Skeletal muscle satellite cell (primary cell): ENCODE measurements around the gene WWTR1.
A peak's percentile ranks its signal among the peaks of the same experiment; 100 is the strongest.

ENCODE experiments used
- H3K27me3 ChIP-seq: 2 replicates; pipeline ENCODE4 v1.7.0; 2013; ENCODE audit warnings: low read length; ENCODE audit not compliant: control insufficient read depth, insufficient read depth
- H3K36me3 ChIP-seq: 2 replicates; pipeline ENCODE4 v1.7.0; 2013; ENCODE audit warnings: mild to moderate bottlenecking, control low read depth, low read length; ENCODE audit not compliant: insufficient read depth
- H3K4me1 ChIP-seq: 2 replicates; pipeline ENCODE4 v1.7.0; 2013; ENCODE audit warnings: low read length; ENCODE audit not compliant: control insufficient read depth, insufficient read depth
- H3K4me2 ChIP-seq: 2 replicates; pipeline ENCODE4 v1.7.0; 2013; ENCODE audit warnings: mild to moderate bottlenecking, low read length
- H3K4me3 ChIP-seq: 2 replicates; pipeline ENCODE4 v1.7.0; 2013; ENCODE audit warnings: low read length
- H3K9ac ChIP-seq: 2 replicates; pipeline ENCODE4 v1.7.0; 2013; ENCODE audit warnings: mild to moderate bottlenecking, low read depth, low read length, moderate library complexity
- H3K9me3 ChIP-seq: replicated peaks from 2 replicates; pipeline ENCODE4 v1.7.0; 2013; ENCODE audit warnings: mild to moderate bottlenecking, control low read depth, low read length

WWTR1 gene

GRCh38 chr3:149653564-149653963 is 4.3 kb downstream of the WWTR1 start:
- Histone ChIP-seq H3K4me2 (peak overlapping the region; percentile 84), H3K9me3 (no peaks in the 10 kb centered on the region), H3K36me3 (peaks cover 55% of the 10 kb centered on the region), H3K4me1 (peaks cover 37% of the 10 kb centered on the region), H3K9ac (no peak overlapping the region), H3K4me3 (peak overlapping the region; percentile 62), H3K27me3 (no peaks in the 10 kb centered on the region)

- Histone ChIP-seq H3K4me1 (peaks cover 38% of the 10 kb centered on the region), H3K36me3 (peaks cover 59% of the 10 kb centered on the region), H3K4me3 (no peak overlapping the region), H3K9ac (no peak overlapping the region), H3K27me3 (no peaks in the 10 kb centered on the region), H3K9me3 (no peaks in the 10 kb centered on the region), H3K4me2 (peak overlapping the region; percentile 84)
These were observed 4.7 kb downstream of the WWTR1 start for GRCh38 chr3:149653136-149653535.

GRCh38 chr3:149650828-149651227 is 7.0 kb downstream of the WWTR1 start:
- Histone ChIP-seq H3K36me3 (peaks cover 75% of the 10 kb centered on the region), H3K9me3 (no peaks in the 10 kb centered on the region), H3K4me1 (peaks cover 54% of the 10 kb centered on the region), H3K27me3 (no peaks in the 10 kb centered on the region), H3K9ac (no peak overlapping the region), H3K4me3 (no peak overlapping the region), H3K4me2 (no peak overlapping the region)

GRCh38 chr3:149648525-149648924 is 9.3 kb downstream of the WWTR1 start:
- Histone ChIP-seq H3K36me3 (peaks cover 77% of the 10 kb centered on the region), H3K4me1 (peaks cover 49% of the 10 kb centered on the region), H3K9me3 (no peaks in the 10 kb centered on the region), H3K9ac (no peak overlapping the region), H3K4me3 (no peak overlapping the region), H3K4me2 (peak overlapping the region; percentile 13), H3K27me3 (no peaks in the 10 kb centered on the region)

- Histone ChIP-seq H3K9me3 (no peaks in the 10 kb centered on the region), H3K36me3 (peaks cover 73% of the 10 kb centered on the region), H3K27me3 (no peaks in the 10 kb centered on the region), H3K4me3 (no peak overlapping the region), H3K9ac (no peak overlapping the region), H3K4me1 (peaks cover 49% of the 10 kb centered on the region), H3K4me2 (peak overlapping the region; percentile 13)
These were observed 10.0 kb downstream of the WWTR1 start for GRCh38 chr3:149647812-149648211.

- no peak overlapping the region for H3K4me2 ChIP-seq
- no peaks in the 10 kb centered on the region for H3K27me3 ChIP-seq
- no peaks in the 10 kb centered on the region for H3K9me3 ChIP-seq
- no peak overlapping the region for H3K4me3 ChIP-seq
- H3K4me1 ChIP-seq, result peaks cover 48% of the 10 kb centered on the region
- no peak overlapping the region for H3K9ac ChIP-seq
- H3K36me3 ChIP-seq, result peaks cover 69% of the 10 kb centered on the region
These were observed 10.5 kb downstream of the WWTR1 start for GRCh38 chr3:149647285-149647684.

- Histone ChIP-seq H3K4me1 (peaks cover 53% of the 10 kb centered on the region), H3K9ac (no peak overlapping the region), H3K36me3 (peaks cover 69% of the 10 kb centered on the region), H3K4me3 (no peak overlapping the region), H3K9me3 (no peaks in the 10 kb centered on the region), H3K27me3 (no peaks in the 10 kb centered on the region), H3K4me2 (no peak overlapping the region)
These were observed 11.6 kb downstream of the WWTR1 start for GRCh38 chr3:149646181-149646766.

- Histone ChIP-seq H3K9me3 (no peaks in the 10 kb centered on the region), H3K36me3 (peaks cover 56% of the 10 kb centered on the region)
These were observed 13.9 kb downstream of the WWTR1 start for GRCh38 chr3:149643963-149644362.

GRCh38 chr3:149643482-149643798 is 14.4 kb downstream of the WWTR1 start:
- Histone ChIP-seq H3K9me3 (no peaks in the 10 kb centered on the region), H3K4me3 (no peak overlapping the region), H3K36me3 (peaks cover 53% of the 10 kb centered on the region), H3K27me3 (no peaks in the 10 kb centered on the region), H3K9ac (no peak overlapping the region), H3K4me1 (peaks cover 58% of the 10 kb centered on the region), H3K4me2 (no peak overlapping the region)

More at GRCh38 chr3:149643963-149644362, 13.9 kb downstream of the WWTR1 start:
- Histone ChIP-seq H3K4me2 (no peak overlapping the region), H3K9ac (no peak overlapping the region), H3K27me3 (no peaks in the 10 kb centered on the region), H3K4me1 (peaks cover 56% of the 10 kb centered on the region), H3K4me3 (no peak overlapping the region)

- Histone ChIP-seq H3K27me3 (no peaks in the 10 kb centered on the region), H3K36me3 (peaks cover 41% of the 10 kb centered on the region)
These were observed 16.7 kb downstream of the WWTR1 start for GRCh38 chr3:149640976-149641728.

GRCh38 chr3:149639093-149639486 is 18.7 kb downstream of the WWTR1 start:
- Histone ChIP-seq H3K9ac (peak overlapping the region; percentile 49), H3K4me2 (peak overlapping the region; percentile 88), H3K4me1 (peaks cover 51% of the 10 kb centered on the region), H3K36me3 (peaks cover 28% of the 10 kb centered on the region), H3K4me3 (peak overlapping the region; percentile 60), H3K27me3 (no peaks in the 10 kb centered on the region), H3K9me3 (no peaks in the 10 kb centered on the region)

More at GRCh38 chr3:149640976-149641728, 16.7 kb downstream of the WWTR1 start:
- H3K4me2 ChIP-seq, result peak overlapping the region; percentile 60
- peaks cover 54% of the 10 kb centered on the region for H3K4me1 ChIP-seq
- H3K4me3 ChIP-seq, result no peak overlapping the region
- no peak overlapping the region for H3K9ac ChIP-seq
- no peaks in the 10 kb centered on the region for H3K9me3 ChIP-seq
